GM18861 (cell line): ENCODE measurements around the gene C9orf78.
A peak's percentile ranks its signal among the peaks of the same experiment; 100 is the strongest.

ENCODE experiments used
- ATAC-seq: cut with Tn5 transposase; IDR thresholded peaks from one replicate; pipeline ENCODE4 v1.9.1; 2021; ENCODE audit not compliant: unreplicated experiment

Gene C9orf78, protein sequence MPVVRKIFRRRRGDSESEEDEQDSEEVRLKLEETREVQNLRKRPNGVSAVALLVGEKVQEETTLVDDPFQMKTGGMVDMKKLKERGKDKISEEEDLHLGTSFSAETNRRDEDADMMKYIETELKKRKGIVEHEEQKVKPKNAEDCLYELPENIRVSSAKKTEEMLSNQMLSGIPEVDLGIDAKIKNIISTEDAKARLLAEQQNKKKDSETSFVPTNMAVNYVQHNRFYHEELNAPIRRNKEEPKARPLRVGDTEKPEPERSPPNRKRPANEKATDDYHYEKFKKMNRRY

DNA sequence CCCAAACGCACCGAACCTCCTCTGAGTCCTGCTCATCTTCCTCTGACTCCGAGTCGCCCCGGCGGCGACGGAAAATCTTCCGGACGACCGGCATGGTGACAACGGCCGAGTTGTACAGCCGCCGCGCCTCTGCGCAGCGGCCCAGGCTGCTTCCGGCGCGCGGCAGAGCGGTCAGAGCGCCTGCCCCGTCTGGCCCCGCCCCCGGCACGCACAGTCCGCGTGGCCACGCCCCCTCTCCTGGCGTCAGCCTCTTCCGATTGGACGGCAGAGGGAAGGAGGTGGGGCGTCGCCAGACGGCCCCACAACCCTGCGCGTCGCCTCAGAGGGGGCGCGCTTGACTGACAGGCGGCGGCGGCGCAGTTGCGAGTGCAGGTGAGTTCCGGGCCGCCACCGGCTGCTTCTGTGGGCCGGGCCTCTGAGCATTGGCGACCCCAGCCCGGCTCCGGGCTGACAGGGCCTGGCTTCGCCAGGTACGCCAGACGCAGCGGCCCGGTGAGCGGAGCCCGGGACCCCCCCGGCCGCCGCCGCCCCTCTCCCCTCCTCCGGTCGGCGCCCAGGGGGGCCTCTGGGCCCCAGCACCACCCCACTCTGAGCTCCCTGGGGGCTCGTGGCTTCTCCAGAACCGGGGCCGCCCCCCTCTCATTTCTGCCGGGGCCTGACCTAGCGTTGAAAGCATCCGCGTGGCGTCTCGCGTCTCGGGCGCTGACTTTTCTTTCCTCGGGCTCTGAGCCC lies at the start of gene C9orf78, which contains the start of gene USP20:
TSS of gene C9orf78 (minus strand) at position 148 of the 732 bp plus-strand sequence. CDS start at position 94, 54 bp downstream.
TSS of gene USP20 (plus strand) at position 331 of the 732 bp plus-strand sequence. CDS start 17,098 bp downstream, outside the sequence.
- peak; percentile 86 for ATAC-seq

DNA sequence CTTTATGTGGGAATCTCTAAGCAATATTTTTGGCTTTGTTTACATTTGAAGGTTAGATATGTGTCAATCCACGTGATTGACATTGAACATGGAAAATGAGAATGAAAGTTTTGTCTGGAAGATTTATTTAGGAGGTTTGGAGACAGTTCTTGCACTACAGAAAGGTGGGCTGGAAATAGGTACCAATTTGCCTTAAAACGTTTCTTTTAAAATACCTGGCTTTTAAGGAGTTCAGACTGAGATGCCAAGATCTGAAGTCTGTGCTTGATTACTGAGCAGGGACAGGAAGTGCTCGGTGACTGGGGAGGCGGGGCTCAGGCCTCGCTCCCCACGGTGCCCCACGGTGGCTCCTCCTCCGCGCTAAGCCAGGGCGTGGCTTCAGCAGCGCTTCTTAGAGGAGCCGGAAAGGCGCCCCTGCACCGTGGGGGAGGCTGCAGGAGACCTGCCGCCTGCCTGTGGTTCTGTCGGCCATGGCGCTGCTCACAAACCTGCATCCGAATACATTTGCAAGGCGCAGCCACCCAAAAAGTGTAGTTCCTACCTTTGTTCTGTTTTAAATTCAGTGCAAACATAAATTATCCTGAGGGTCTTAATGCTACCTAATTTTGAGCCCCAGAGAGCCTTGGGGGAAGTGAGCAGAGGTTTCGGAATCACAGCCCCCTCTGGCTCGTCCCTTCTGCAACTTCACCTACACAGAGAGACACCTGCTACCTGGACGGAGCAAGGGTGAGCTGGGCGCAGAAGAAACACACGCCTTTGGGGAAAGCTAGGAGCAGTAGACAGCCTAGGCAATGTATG lies 49.3 kb upstream of the C9orf78 start:
- ATAC-seq = peak; percentile 28

DNA sequence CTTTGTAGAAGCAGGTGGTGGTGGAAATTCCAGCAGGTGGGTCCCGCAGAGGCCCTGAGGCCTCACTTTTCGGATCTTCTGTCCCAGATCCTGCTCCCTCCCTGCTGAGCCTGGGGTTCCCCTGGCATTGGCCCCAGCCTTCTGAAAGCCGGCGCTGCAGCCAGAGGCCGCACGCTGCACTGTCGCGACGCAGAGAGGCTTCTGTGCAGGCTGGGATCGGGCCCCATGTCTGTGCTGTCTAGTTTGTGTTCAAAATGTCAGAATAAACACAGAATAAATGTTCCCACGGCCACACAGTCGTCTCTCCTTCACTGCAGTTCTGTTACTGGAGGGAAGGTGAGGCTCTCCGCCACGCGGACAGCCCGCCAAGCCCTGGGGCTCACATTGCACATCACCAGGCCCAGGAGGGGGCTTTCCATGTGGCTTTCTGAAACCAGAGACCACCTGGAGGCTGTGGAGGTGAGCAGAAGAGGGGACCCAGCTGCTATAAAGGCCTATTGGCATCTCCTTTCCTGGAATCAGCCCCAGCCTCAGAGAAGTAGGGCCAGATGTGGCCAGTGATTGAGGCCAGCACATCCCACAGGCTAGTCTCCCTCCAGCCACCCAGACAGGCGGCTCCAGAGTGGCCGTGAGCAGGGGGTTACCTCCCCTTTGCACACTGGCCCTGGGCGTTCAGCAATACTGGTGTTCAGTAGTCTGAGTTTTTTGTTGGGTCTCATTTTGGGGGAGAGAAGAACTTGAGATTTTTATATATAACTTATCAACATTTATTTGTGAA lies 46.7 kb upstream of the C9orf78 start:
- ATAC-seq = no peak

DNA sequence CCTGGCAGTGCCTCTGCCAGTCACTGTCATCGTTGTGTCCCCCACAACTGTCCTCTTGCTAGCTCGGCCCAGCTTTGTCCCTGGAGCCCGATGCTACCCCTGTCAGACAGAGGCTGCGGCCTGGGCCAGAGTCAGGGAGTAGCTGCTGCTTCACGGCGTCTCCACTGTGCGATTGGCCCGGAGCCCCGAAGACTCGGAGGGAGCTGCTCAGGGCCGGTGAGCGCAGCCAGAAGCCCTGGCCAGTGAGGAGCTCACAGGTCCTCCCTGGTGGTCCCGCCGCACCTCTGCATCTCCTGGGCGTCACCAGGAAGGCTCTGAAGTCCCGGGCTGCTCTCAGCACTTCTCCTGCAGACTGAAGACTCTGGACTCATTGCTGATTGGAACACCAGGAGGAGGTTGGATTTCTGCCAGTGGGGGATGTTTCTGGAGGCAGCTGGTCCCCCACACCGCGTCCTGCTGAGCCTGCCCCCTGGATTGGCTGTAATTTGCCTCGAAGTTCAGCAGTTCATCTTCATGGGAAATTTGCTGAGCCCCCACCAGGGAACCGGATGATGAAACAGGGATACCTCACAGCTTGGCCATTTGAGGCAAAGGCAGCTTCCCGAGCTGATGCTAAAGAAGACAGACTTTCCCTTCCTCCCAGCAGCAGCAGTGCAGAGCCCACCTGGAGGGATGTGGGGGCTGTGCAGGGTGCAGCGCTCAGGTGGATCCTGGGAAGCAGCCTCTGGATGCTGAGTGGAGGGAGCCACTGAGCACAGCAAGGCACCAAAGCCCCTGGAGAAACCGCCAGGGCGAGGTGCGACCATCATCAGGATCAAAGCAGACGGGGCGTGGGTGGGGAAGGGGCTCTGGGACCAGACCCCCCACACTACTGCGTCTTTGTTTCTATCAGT lies 45.8 kb upstream of the C9orf78 start:
- no peak for ATAC-seq

DNA sequence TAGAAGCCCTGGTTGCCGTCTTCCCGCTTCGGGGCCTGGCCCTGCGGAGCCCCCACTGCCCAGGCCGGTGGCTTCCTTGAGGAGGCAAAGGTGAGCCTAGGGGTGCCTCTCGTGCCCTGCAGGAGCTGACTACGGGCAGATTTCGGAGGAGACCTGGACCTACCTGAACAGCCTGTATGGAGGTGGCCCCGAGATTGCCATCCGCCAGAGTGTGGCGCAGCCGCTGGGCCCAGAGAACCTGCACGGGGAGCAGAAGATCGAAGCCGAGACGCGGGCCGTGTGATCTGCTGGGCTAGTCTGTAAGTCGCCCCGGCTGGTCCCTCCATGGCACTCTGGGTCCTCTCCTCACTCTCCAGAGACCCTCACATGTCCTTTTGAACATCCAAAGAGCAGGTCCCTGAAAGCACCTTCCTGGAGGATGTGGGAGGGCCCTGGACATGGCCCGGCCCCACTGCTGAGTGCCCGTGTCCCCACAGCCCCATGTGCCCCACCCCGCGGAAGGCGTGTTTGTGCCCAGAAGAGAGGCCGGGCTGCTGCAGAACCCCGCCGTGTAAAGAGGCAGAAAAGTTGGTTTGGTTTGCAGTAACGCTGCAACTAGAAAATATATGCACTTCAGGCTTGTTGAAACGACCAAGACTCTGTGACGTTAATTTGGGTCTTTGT lies 45.0 kb upstream of the C9orf78 start:
- ATAC-seq = no peak

DNA sequence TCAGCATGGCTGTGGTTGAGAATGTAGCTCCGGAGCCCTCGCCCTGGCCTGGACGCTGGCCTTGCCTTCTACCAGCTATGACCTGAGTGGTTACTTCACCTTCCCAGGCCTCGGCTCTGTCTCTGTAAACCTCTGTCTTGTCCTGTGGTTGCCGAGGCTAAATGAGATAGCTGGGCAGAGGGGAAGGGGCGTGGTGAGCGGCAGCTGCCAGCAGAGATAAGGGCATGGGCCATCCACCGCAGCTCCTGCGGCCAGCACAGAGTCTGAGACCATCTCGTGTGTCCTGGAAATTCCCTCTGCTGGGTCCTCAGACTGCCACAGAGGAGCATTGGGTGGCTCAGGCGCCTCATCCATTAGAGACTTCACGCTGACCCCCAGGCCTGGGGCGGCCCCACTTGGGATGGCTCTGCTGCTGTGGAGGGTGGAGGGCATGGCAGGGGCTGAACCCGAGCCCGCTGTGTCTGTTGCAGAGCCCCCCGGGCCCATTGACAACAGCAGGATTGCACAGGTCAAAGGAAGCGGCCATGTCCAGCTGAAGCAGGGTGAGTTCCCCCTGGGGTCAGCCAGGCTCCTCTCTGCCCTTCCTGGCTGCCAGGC lies 44.1 kb upstream of the C9orf78 start:
- ATAC-seq = no peak

DNA sequence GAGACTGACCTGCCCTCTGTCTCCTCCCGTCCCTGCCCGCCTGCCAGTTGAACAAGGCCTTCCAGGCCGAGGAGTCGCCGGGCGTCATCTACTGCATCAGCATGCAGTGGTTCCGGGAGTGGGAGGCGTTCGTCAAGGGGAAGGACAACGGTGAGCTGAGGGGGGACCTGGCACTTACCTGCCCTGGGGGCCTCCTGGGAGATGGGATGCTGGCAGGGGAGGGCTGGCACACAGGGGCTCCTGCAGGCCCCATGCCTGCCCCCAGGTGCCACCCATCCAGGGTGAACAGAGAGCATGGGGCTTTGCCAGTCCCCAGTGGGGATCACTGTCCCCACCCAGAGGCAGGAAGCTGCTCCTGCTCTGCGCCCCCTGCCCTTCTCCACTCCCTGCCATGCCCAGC lies 43.2 kb upstream of the C9orf78 start:
- ATAC-seq = no peak

DNA sequence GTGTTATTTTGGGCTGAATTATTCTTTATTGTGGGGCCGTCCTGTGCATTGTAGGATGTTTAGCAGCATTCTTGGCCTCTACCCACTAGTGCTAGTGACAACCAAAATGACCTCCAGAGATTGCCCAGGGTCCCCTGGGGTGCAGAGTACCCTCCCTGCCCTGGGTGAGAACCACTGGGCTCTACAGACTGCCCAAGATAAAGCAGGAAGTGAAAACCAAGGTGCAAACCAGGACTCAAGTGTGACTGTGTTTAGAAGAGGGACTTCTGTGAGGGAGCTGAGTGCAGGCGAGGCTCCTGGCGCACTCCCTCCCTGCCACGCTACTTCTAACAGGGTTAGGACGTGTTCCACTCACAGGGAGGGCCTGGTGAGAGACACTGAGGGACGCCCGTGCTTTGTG lies 41.7 kb upstream of the C9orf78 start:
- no peak for ATAC-seq

DNA sequence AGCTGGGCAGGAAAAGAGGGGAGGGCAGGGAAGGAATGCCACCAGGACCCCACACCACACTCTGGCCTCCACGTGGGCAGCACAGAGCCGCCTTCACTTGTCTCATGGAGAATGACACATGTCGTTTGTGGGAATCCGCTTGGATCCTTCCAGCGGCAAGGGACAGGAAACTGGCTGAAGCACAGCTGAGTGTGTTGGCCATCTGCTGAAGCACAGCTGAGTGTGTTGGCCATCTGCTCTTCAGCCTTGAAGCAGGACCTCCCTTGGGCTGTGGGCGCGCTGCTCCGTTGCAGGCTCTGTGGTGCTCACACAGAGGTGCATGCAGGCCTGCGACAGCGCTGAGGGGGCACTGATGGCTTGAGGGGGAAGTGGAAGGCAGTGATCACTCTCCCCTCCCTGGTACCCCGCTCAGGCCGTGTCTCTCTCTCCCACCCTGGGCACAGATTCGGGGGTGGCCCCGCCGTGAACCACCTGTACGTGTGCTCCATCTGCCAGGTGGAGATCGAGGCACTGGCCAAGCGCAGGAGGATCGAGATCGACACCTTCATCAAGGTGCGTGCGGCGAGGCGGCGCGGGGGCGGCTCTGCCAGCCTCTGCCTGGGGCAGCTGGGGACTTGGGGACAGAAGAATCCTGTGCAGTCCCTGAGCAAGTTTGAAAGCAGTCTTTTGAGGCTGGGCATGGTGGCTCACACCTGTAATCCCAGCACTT lies 40.8 kb upstream of the C9orf78 start:
- ATAC-seq = no peak

DNA sequence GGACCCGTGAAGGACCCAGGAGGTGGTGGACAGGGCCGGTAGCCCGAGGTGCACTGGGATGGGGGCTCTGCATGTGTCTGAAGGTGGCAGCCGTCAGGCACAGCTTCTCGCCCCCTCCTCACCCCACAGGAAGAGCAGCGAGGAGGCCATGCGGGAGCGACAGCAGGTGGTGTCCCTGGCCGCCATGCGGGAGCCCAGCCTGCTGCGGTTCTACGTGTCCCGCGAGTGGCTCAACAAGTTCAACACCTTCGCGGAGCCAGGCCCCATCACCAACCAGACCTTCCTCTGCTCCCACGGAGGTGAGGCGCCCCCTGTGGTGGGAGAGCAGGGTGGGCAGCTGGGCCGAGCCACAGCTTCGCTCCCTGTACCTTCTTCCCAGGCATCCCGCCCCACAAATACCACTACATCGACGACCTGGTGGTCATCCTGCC lies 40.1 kb upstream of the C9orf78 start:
- no peak for ATAC-seq

DNA sequence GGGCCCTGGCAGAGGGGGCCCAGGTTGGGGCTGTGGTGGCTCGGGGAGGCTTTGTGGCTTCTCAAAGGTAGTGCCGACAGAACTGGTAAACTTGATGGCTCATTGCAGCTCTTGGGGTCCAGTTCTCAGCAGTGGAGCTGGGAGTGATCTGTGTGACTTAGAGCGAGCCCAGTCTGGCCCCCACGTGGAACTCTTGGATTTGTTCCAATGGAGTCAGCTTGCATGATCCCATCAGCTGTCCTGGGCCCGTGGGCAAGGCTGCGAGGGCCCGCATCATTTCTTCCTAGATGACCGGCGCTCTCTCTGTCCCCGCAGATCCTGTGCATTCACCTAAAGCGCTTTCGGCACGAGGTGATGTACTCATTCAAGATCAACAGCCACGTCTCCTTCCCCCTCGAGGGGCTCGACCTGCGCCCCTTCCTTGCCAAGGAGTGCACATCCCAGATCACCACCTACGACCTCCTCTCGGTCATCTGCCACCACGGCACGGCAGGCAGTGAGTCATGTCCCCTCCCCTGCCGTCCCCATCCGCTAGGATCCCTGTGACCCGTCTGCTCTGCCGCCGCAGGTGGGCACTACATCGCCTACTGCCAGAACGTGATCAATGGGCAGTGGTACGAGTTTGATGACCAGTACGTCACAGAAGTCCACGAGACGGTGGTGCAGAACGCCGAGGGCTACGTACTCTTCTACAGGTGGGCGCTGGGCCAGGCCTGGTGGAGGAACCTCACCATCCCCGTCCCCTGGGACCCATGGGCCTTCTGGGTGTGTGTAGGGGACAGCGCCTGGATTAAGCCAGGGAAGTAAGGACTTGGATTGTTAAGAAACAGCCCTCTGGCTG lies 39.4 kb upstream of the C9orf78 start:
- ATAC-seq = no peak

DNA sequence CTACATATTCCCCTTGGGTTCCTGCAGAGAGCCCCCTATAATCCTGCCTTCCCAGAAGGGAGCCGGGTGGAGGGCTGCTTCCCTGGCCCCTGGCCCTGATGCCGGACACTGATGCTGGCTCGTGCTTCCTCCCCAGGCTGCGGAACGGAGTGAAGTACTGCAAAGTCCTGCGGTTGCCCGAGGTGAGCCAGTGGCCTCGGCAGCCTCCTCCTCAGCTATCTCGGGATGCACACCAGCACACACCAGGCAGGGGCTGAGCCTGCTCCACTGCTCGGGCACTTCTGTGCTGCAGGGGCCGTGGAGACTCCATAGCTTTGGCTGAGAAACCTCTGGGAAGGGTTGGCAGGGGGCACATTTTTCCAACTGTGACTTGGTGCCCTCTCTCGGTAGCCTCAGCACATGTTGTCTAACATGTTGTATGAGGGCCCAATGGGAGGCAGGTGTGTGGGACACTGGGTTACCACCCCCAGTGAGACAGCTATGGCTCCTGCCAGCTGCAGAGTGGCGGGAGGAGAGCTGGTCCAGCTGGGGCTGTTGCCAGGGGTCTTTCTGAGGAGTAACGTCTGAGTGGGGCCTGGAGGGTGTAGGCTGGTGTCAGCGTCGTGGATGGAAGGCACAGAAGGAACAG lies 38.6 kb upstream of the C9orf78 start:
- ATAC-seq = no peak

DNA sequence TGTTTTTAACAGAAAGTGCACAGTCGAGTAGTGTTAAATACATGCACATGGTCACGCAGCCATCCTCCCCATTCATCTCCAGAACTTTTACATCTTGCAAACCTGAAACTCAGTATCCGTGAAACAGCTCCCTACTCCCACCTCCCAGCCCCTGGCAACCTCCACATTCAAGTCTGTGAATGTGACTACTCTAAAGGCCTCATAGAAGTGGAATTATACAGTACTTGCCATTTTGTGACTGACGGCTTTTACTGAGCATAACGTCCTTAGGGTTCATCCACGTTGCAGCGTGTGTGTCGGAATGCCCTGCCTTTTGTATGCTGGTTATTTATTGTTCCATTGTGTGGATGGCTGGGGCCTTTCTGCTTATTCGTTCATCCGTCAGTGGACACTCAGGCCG lies 36.0 kb upstream of the C9orf78 start:
- ATAC-seq = no peak

DNA sequence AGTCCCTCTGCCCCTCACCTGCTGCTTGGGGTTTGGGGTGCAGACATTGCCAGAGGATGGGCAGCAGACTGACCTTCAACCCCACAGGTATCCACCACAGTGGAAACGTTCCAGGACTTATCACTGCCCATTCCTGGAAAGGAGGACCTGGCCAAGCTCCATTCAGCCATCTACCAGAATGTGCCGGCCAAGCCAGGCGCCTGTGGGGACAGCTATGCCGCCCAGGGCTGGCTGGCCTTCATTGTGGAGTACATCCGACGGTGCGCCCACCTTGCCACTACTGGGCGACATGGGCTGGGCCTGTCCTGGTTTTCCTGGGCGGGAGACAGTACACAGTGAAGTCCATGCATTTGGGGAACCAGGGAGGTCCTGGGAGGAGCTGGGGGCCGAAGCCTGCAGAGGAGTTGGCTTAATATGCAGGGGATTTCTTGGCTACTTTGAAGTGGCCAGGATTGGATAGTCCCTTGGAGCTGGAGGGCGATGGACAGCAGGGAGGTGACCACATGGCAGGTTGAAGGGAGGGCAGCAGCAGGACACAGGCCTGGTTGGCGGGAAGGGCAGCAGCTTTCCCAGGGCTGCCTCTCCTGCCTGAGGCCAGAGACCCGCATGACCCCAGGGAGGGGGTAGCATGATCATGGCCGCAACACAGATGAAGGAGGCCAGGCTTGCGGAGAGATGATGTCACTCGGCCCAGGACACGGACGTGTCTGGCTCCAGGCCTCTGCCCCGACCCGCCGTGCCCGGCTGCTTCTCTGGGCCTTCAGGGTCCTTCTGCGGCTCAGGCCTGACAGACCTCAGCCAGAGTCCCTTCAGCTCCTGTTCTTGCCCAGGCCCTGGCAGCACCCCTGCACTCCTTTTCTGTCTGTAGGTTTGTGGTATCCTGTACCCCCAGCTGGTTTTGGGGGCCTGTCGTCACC lies 34.8 kb upstream of the C9orf78 start:
- no peak for ATAC-seq

DNA sequence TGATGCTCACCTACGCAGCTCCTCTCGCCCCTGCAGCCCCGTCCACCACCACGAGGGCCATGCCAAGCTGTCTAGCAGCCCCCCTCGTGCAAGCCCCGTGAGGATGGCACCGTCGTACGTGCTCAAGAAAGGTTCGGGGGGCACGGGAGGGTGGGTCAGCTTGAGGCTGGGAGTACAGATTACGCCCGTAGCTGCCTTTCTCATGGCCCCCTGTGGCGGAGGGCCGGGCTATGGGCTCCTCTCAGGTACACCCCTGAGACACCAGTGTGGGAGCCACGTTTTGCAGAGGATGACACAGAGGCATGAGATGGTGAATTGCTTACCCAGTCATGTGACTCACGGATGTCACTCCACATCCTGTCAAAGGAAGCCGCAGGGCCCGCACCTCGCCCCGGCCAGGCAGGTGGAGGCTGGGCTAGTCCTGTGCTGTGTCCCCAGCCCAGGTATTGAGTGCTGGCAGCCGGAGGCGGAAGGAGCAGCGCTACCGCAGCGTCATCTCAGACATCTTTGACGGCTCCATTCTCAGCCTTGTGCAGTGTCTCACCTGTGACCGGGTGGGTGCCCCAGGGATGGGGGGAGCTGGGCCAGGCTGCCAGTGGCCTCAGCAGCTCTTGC lies 33.9 kb upstream of the C9orf78 start:
- no peak for ATAC-seq
